Gastrocnemius medialis (tissue), 4 donors: ENCODE data around the gene MRPL23. TPM values are rescaled to one million over a fixed set of nuclear protein-coding genes. Genes with fewer than 3 reads are reported as not detected.

Experiments
- ATAC-seq, 2 donors: fragments of 150-250 bp; one replicate each; pipeline ENCODE4 v1.9.1; 2016
- DNase-seq, 2 donors: peaks; one replicate each; pipeline ENCODE4 v3.0.0-alpha.2; 2019
- H3K27ac ChIP-seq, 4 donors: fragments of 200-600 bp; sonication (generic); 1 replicate in 1 of 4; 2 replicates in 3 of 4; pipeline ENCODE4 v1.5.1; 2016 to 2018; ENCODE audit warnings: mild to moderate bottlenecking in 2 of 4, moderate library complexity in 1 of 4
- H3K27me3 ChIP-seq, 3 donors: fragments of 200-600 bp; sonication (generic) in 2 of 3; 1 replicate in 1 of 3; 2 replicates in 2 of 3; pipeline versions ENCODE4 v1.5.1 to v1.6.0; 2016 to 2019; ENCODE audit warnings: mild to moderate bottlenecking in 1 of 3, moderate library complexity in 1 of 3
- H3K36me3 ChIP-seq, 2 donors: fragments of 200-600 bp; sonication (generic) in 1 of 2; one replicate each; pipeline ENCODE4 v1.5.1; 2017 to 2018
- H3K4me1 ChIP-seq, 2 donors: fragments of 200-600 bp; sonication (generic) in 1 of 2; one replicate each; pipeline ENCODE4 v1.5.1; 2016 to 2017; ENCODE audit warnings: mild to moderate bottlenecking in 2 of 2
- H3K4me3 ChIP-seq, 4 donors: fragments of 200-600 bp; sonication (generic) in 3 of 4; 1 replicate in 1 of 4; 2 replicates in 3 of 4; pipeline ENCODE4 v1.5.1; 2016 to 2019; ENCODE audit warnings: mild to moderate bottlenecking in 2 of 4
- H3K9me3 ChIP-seq, 3 donors: fragments of 200-600 bp; sonication (generic) in 2 of 3; 1 replicate in 1 of 3; 2 replicates in 2 of 3; pipeline ENCODE4 v1.5.1; 2016 to 2019
- POLR2A ChIP-seq, 2 donors: fragments of 450-650 bp; IDR thresholded peaks; one replicate each; pipeline ENCODE4 v1.6.1; 2017; ENCODE audit warnings: antibody characterized with exemption in 2 of 2, mild to moderate bottlenecking in 2 of 2, moderate library complexity in 2 of 2
- in situ Hi-C, 4 donors: fragments of 200-750 bp; cut with MboI; loops; one replicate each; pipeline versions ENCODE4 v1.15.0 to v1.8.0; 2017; ENCODE audit warnings: low sequenced_read_pairs in 4 of 4
- intact Hi-C: fragments of 100-400 bp; cut with DNase I; formaldehyde crosslinking; loops from one replicate; pipeline ENCODE4 v1.15.1; 2023; ENCODE audit warnings: low total_unique reads
- total RNA-seq, 4 donors: library from RNA; depleted of rRNA; stranded (reverse); fragments of >200 nt; gene quantifications; one replicate each; pipeline versions ENCODE4 v1.1.0 to v1.2.3, GENCODE V29; 2016
- TF ChIP-seq, protein P1 (sequence below), 5 experiments: fragments of 450-650 bp in 3 of 5; fragments of 200-600 bp in 2 of 5; sonication (generic) in 2 of 5; IDR thresholded peaks in 4 of 5; conservative IDR thresholded peaks in 1 of 5; 1 replicate in 4 of 5; 2 replicates in 1 of 5; pipeline ENCODE4 v1.5.1; 2016 to 2019; ENCODE audit warnings: antibody characterized with exemption in 5 of 5, mild to moderate bottlenecking in 3 of 5, moderate library complexity in 3 of 5

MRPL23 gene
- total RNA-seq, 4 donors from 2014 or later = 128 to 243 (median 187) TPM

DNA sequence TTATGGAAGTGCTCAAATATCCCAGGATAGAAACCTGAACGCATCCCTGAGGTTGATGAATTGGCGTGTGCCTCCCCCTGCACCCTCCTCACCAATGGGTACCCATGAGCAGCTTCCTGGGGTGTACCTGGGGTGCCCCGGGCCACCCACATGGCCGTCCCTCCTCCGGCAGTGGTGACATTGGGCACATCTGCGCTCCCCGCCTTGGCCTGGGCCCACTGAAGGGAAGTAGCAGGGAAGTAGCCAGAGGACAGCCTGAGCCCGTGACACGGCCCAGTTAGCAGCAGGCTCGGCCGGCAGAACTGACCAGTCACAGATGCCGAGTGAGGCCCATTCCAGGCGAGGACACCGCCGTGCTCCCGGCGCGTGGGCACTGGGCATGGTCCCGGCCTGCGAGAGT is 16.7 kb downstream of the MRPL23 start:
- in situ Hi-C loops = no loop called here
- no peak for TF ChIP-seq POLR2A (IDR thresholded peaks at IDR 0.05)
- H3K4me1 ChIP-seq = no peaks in the 10 kb centered on the region
- H3K27ac ChIP-seq = no peak overlapping the region
- H3K9me3 ChIP-seq = no peaks in the 10 kb centered on the region
- H3K4me3 ChIP-seq = no peak overlapping the region
- H3K36me3 ChIP-seq = no peaks in the 10 kb centered on the region
- ATAC-seq (no peak), DNase-seq (peak in 1 of 2 donors; percentile 34)
- H3K27me3 ChIP-seq = no peaks in the 10 kb centered on the region
- intact Hi-C loops = no loop called here

DNA sequence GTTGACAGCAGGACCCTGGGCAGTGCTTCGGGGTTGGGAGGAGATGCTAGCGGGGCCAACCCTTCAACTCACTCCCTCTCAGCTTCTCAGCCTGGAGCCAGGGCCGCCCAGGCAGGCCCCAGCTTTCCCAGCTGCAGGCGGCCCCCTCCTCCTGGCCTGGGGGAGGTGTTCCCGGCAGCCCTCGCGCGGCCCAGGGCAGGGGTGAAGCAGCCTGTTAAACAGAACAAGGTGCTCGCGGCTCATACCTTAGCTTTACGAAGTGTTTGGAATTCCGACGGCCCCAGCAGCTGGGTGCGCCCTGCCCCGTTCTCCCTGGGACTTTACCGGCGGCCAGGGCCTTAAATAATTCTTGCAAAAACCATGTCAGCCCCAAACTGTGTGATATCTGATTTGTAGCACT is 17.2 kb downstream of the MRPL23 start:
- ATAC-seq (no peak), DNase-seq (no peak)
- no peak overlapping the region for H3K27ac ChIP-seq
- H3K9me3 ChIP-seq = no peaks in the 10 kb centered on the region
- no peak overlapping the region for H3K4me3 ChIP-seq
- intact Hi-C loops = no loop called here
- no peaks in the 10 kb centered on the region for H3K36me3 ChIP-seq
- H3K27me3 ChIP-seq = no peaks in the 10 kb centered on the region
- TF ChIP-seq POLR2A (IDR thresholded peaks at IDR 0.05) = no peak
- TF ChIP-seq, protein P1, sequence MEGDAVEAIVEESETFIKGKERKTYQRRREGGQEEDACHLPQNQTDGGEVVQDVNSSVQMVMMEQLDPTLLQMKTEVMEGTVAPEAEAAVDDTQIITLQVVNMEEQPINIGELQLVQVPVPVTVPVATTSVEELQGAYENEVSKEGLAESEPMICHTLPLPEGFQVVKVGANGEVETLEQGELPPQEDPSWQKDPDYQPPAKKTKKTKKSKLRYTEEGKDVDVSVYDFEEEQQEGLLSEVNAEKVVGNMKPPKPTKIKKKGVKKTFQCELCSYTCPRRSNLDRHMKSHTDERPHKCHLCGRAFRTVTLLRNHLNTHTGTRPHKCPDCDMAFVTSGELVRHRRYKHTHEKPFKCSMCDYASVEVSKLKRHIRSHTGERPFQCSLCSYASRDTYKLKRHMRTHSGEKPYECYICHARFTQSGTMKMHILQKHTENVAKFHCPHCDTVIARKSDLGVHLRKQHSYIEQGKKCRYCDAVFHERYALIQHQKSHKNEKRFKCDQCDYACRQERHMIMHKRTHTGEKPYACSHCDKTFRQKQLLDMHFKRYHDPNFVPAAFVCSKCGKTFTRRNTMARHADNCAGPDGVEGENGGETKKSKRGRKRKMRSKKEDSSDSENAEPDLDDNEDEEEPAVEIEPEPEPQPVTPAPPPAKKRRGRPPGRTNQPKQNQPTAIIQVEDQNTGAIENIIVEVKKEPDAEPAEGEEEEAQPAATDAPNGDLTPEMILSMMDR (IDR thresholded peaks at IDR 0.05 in 4 of 5, conservative IDR thresholded peaks at IDR 0.05 in 1 of 5) = no peak
- no peaks in the 10 kb centered on the region for H3K4me1 ChIP-seq
- in situ Hi-C loops = no loop called here

DNA sequence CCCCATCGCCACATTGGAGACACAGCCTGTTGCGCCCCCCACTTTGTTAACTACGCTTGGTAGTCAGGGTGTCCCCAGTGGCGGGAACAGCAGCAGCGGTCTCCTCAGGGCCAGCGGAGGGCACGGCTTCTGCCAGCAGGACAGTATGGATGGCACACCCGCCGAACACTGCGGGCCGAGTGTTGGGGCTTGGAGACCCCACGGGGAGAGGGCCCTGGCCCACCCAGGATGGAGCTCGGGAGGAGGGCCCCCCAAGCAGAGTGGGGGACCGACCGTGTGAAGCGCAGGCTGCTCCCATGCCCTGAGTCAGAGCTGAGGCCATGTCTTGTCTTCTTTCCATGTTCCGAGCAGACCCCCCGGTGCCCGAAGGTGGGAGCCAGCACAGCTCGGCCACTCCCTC is 17.8 kb downstream of the MRPL23 start:
- Histone ChIP-seq H3K4me1 (no peaks in the 10 kb centered on the region), H3K9me3 (no peaks in the 10 kb centered on the region), H3K27ac (no peak overlapping the region), H3K27me3 (no peaks in the 10 kb centered on the region), H3K4me3 (no peak overlapping the region), H3K36me3 (no peaks in the 10 kb centered on the region)
- DNase-seq = no peak
- in situ Hi-C loops = no loop called here
- intact Hi-C loops = no loop called here
- TF ChIP-seq, protein P1 (IDR thresholded peaks at IDR 0.05 in 4 of 5, conservative IDR thresholded peaks at IDR 0.05 in 1 of 5) = no peak
- no peak for TF ChIP-seq POLR2A (IDR thresholded peaks at IDR 0.05)
- ATAC-seq = no peak

DNA sequence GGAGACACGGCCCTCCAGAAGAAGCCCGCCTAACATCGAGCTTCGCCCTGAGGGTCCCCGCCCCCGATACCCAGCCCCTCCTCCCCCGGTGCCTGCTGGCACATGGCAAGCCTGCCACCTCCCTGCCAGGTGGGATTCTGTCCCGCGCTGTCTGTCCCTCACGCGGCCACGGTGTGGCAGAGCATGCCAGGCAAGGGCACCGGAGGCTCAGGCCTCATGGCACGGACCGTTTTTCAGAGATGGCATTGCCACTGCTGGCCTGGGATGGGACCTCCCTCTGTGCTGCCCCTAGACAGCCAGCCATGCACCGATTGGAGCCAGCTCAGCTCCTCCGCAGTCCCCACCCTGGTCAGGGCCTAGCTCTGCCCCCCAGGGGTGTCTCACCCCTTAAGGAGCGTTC is 19.4 kb downstream of the MRPL23 start:
- Histone ChIP-seq H3K27me3 (no peaks in the 10 kb centered on the region), H3K9me3 (no peaks in the 10 kb centered on the region), H3K4me3 (no peak overlapping the region), H3K27ac (peak overlapping the region in 3 of 4 donors; percentile 63 to 71 (median 66)), H3K36me3 (no peaks in the 10 kb centered on the region), H3K4me1 (no peaks in the 10 kb centered on the region)
- TF ChIP-seq POLR2A (IDR thresholded peaks at IDR 0.05) = no peak
- TF ChIP-seq, protein P1 (IDR thresholded peaks at IDR 0.05 in 4 of 5, conservative IDR thresholded peaks at IDR 0.05 in 1 of 5) = peak in 1 of 5 experiments; percentile 32
- ATAC-seq = peak; percentile 45 to 49
- in situ Hi-C loops (no loop called here), intact Hi-C loops (no loop called here)
- peak; percentile 48 to 86 for DNase-seq

DNA sequence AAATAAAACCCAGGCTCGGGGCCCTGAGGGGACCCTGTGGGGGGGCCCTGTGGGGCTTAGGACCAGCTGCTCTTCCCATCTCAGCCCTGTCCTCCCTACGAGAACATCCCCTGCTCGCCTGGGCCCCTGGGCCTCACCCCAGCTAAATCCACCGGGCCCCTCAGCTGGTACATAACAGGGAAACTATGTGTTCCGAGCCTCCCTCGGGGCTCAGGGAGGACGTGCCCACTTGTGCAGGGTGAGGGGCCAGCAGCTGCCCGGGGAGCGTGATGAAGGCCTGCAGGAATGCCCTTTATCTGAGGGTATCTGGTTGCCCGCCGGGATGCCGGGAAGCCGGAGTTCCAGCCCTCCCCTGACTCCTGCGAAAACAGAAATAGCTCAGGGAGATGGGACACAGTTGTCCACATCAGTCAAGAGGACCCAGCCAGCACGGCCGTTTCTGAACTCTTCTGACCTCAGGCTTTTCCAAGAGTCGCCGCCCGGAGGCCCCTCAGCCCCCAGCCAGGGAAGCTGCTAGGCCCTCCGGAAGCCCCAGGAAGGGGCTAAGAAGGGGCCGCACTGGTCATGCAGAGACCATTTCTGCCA is 20.6 kb downstream of the MRPL23 start:
- in situ Hi-C loops (no loop called here), intact Hi-C loops (no loop called here)
- H3K27me3 ChIP-seq = no peaks in the 10 kb centered on the region
- peak; percentile 35 to 88 for DNase-seq
- no peaks in the 10 kb centered on the region for H3K36me3 ChIP-seq
- TF ChIP-seq POLR2A (IDR thresholded peaks at IDR 0.05) = no peak
- TF ChIP-seq, protein P1 (IDR thresholded peaks at IDR 0.05 in 4 of 5, conservative IDR thresholded peaks at IDR 0.05 in 1 of 5) = no peak
- ATAC-seq = peak; percentile 57 to 62
- H3K4me1 ChIP-seq = no peaks in the 10 kb centered on the region
- no peaks in the 10 kb centered on the region for H3K9me3 ChIP-seq
- H3K4me3 ChIP-seq = no peak overlapping the region
- H3K27ac ChIP-seq = peak overlapping the region in 1 of 4 donors; percentile 63
